Caco-2 (cell line): ENCODE measurements around the gene CFAP46. TPM values are rescaled to one million over a fixed set of nuclear protein-coding genes. Genes with fewer than 3 reads are reported as not detected.

Experiments
- BruUV-seq: library from RNA; stranded (reverse); fragments of 400-500 nt; replicated peaks from 2 replicates; lab custom pipeline; 2021; lab: Mats Ljungman, UMichigan
- CTCF ChIA-PET: fragments of 300-600 bp; sonication (Branson Sonifier 250); formaldehyde crosslinking; loops from one replicate; lab custom pipeline; 2022; ENCODE audit warnings: antibody characterized with exemption; lab: Charles Lee
- POLR2A ChIA-PET: fragments of 300-600 bp; sonication (Branson Sonifier 250); formaldehyde crosslinking; loops from one replicate; lab custom pipeline; 2022; ENCODE audit warnings: antibody characterized with exemption; lab: Charles Lee
- DNase-seq, 2 experiments: peaks; one replicate each; pipeline versions ENCODE4 v3.0.0 to v3.0.0-alpha.2; 2020 to 2022
- H3K27me3 ChIP-seq: replicated peaks from 2 replicates; pipeline ENCODE4 v1.6.0; 2011; ENCODE audit warnings: low read length; ENCODE audit not compliant: control insufficient read depth, insufficient read depth
- H3K36me3 ChIP-seq: 2 replicates; pipeline ENCODE4 v1.5.1; 2011; ENCODE audit warnings: low read length; ENCODE audit not compliant: control insufficient read depth, insufficient read depth
- H3K4me1 ChIP-seq: fragments of 250-450 bp; sonication (Bioruptor Pico); 2 replicates; pipeline ENCODE4 v1.5.1; 2020; ENCODE audit warnings: mild to moderate bottlenecking
- H3K4me3 ChIP-seq: 2 replicates; pipeline ENCODE4 v1.5.1; 2011; ENCODE audit warnings: low read depth, mild to moderate bottlenecking, control low read depth, low read length
- H3K9me3 ChIP-seq: fragments of 250-450 bp; sonication (Bioruptor Pico); 2 replicates; pipeline ENCODE4 v1.5.1; 2020; ENCODE audit warnings: mild to moderate bottlenecking, moderate library complexity
- H3K27ac Mint-ChIP-seq: one replicate; pipeline ENCODE4 v1.8.0; 2022; ENCODE audit warnings: mixed read lengths; ENCODE audit not compliant: unreplicated experiment
- H3K27me3 Mint-ChIP-seq: one replicate; pipeline ENCODE4 v1.8.0; 2022; ENCODE audit warnings: mixed read lengths; ENCODE audit not compliant: insufficient read depth, unreplicated experiment
- H3K36me3 Mint-ChIP-seq: one replicate; pipeline ENCODE4 v1.8.0; 2022; ENCODE audit warnings: mild to moderate bottlenecking, mixed read lengths; ENCODE audit not compliant: insufficient read depth, unreplicated experiment
- H3K4me1 Mint-ChIP-seq: one replicate; pipeline ENCODE4 v1.8.0; 2022; ENCODE audit warnings: low read depth, mixed read lengths; ENCODE audit not compliant: unreplicated experiment
- H3K4me3 Mint-ChIP-seq: one replicate; pipeline ENCODE4 v1.8.0; 2022; ENCODE audit warnings: mild to moderate bottlenecking, moderate library complexity, mixed read lengths; ENCODE audit not compliant: unreplicated experiment
- H3K9me3 Mint-ChIP-seq: one replicate; pipeline ENCODE4 v1.8.0; 2022; ENCODE audit warnings: mixed read lengths; ENCODE audit not compliant: unreplicated experiment
- intact Hi-C: fragments of 100-400 bp; cut with micrococcal nuclease; formaldehyde crosslinking; loops from one replicate; pipeline ENCODE4 v1.10.0; 2022; ENCODE audit not compliant: unreplicated experiment
- total RNA-seq: library from RNA; stranded (reverse); gene quantifications from 2 replicates; pipeline ENCODE4 v1.2.3, GENCODE V29; 2022
- TF ChIP-seq, protein P1 (sequence below), 2 experiments: fragments of 200-600 bp in 1 of 2; IDR thresholded peaks; 1 replicate in 1 of 2; 2 replicates in 1 of 2; pipeline versions ENCODE4 v1.5.1 to v1.8.0; 2011 to 2022; ENCODE audit warnings: antibody characterized with exemption in 1 of 2, control low read depth in 1 of 2, inconsistent platforms in 1 of 2, low read depth in 1 of 2, low read length in 1 of 2, mild to moderate bottlenecking in 1 of 2, moderate library complexity in 1 of 2; ENCODE audit not compliant: insufficient read depth in 1 of 2, severe bottlenecking in 1 of 2, unreplicated experiment in 1 of 2

CFAP46 gene
- total RNA-seq, 1 experiment from 2014 or later, result not detected

DNA sequence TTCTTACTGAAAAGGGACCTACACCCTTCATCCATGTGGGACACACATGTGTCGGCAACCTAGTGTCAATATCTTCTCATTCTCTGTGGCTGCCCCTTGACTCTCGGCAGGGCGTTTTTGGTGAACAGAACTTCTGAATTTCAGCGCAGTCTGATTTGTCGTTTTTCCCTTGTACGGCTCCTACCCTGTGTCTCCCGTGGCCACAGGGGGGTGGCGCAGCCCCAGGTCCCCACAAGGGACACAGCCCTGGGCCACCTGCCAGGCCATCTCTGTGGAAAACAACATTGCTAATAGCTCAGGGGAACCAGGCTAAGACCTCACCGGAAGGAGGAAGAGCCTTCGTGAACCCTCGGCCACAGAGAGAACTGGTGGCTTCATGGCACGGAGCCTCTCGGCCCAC is 103.3 kb downstream of the CFAP46 start:
- Histone ChIP-seq H3K4me3 (no peak overlapping the region), H3K36me3 (no peaks in the 10 kb centered on the region), H3K4me1 (no peaks in the 10 kb centered on the region), H3K27me3 (no peaks in the 10 kb centered on the region), H3K9me3 (peaks cover 14% of the 10 kb centered on the region)
- CTCF ChIA-PET, result interaction anchor here (0.6 kb wide), 1 partner anchor 9 kb away, joined by 5 read pairs; no protein-coding TSS in a partner anchor
- Mint-ChIP-seq H3K9me3 (peaks cover 13% of the 10 kb centered on the region), H3K27me3 (no peaks in the 10 kb centered on the region), H3K4me1 (no peaks in the 10 kb centered on the region), H3K4me3 (no peak overlapping the region), H3K27ac (no peak overlapping the region), H3K36me3 (no peaks in the 10 kb centered on the region)
- TF ChIP-seq, protein P1, sequence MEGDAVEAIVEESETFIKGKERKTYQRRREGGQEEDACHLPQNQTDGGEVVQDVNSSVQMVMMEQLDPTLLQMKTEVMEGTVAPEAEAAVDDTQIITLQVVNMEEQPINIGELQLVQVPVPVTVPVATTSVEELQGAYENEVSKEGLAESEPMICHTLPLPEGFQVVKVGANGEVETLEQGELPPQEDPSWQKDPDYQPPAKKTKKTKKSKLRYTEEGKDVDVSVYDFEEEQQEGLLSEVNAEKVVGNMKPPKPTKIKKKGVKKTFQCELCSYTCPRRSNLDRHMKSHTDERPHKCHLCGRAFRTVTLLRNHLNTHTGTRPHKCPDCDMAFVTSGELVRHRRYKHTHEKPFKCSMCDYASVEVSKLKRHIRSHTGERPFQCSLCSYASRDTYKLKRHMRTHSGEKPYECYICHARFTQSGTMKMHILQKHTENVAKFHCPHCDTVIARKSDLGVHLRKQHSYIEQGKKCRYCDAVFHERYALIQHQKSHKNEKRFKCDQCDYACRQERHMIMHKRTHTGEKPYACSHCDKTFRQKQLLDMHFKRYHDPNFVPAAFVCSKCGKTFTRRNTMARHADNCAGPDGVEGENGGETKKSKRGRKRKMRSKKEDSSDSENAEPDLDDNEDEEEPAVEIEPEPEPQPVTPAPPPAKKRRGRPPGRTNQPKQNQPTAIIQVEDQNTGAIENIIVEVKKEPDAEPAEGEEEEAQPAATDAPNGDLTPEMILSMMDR (IDR thresholded peaks at IDR 0.05; ENCODE audit: insufficient read depth in 1 of 2, low read depth in 1 of 2, low read length in 1 of 2, severe bottlenecking in 1 of 2, unreplicated experiment in 1 of 2), result no peak
- POLR2A ChIA-PET, result no interaction called here
- intact Hi-C loops, result no loop called here
- DNase-seq, result no peak
- no TSS peak for BruUV-seq

DNA sequence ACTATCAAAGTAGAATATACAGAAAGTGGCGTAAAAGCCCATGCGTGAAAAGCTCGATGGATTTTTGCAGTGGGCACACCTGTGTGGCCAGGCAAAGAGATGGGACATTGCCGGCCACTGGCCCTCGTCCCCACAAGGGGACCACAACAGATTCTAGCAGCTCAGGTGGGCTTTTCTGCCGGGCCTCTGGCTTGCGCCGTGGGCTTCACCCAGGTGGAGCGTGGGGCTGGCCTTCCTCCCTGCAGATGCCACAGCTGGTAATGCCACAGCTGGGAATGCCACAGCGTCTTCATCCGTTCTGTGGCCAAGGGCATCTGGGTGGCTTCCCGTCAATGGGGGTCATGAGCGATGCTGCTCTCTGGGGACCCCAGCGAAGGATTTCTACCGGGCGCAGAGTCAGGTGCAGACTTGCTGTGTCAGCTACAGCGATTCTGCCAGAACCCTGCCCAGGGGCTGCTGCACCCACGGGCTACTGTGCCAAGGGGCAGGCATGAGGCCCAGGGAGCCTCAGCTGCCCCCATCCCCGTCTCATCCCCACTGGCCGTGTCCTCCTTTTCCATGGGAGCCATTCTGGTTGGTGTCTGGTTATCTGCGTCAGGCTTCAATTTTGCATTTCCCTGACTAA is 103.9 kb downstream of the CFAP46 start:
- CTCF ChIA-PET, result no interaction called here
- TF ChIP-seq, protein P1 (IDR thresholded peaks at IDR 0.05; ENCODE audit: insufficient read depth in 1 of 2, low read depth in 1 of 2, low read length in 1 of 2, severe bottlenecking in 1 of 2, unreplicated experiment in 1 of 2), result no peak
- Histone ChIP-seq H3K9me3 (peaks cover 14% of the 10 kb centered on the region), H3K4me3 (no peak overlapping the region), H3K36me3 (no peaks in the 10 kb centered on the region), H3K27me3 (no peaks in the 10 kb centered on the region; the same call in 1 of the 2 replicates), H3K4me1 (no peaks in the 10 kb centered on the region)
- no peak for DNase-seq
- no peaks in the 10 kb centered on the region for H3K4me1 Mint-ChIP-seq
- intact Hi-C loops, result no loop called here
- peaks cover 2% of the 10 kb centered on the region for H3K27me3 Mint-ChIP-seq
- H3K36me3 Mint-ChIP-seq, result no peaks in the 10 kb centered on the region
- no peak overlapping the region for H3K4me3 Mint-ChIP-seq
- no TSS peak for BruUV-seq
- peaks cover 13% of the 10 kb centered on the region for H3K9me3 Mint-ChIP-seq
- POLR2A ChIA-PET, result no interaction called here
- H3K27ac Mint-ChIP-seq, result no peak overlapping the region

DNA sequence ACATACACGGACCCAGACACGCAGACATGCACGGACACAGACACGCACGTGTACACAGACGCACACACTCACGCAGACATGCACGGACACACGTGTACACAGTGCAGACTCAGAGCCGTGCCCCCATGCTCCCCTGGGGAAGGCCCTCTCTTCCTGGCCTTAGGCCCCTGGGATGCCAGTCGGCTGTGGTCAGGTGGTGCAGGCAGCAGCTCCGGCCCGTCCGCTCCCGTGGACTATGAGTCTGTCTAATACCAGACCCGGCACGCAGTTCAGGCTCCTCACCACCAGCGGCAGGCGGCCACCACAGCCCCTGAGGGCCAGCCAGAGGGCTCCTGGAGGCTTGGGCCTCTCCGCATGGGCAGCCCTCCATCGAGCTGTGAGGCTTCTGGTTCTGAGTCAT is 104.5 kb downstream of the CFAP46 start:
- CTCF ChIA-PET, result no interaction called here
- H3K36me3 Mint-ChIP-seq, result no peaks in the 10 kb centered on the region
- H3K27ac Mint-ChIP-seq, result no peak overlapping the region
- TF ChIP-seq, protein P1 (IDR thresholded peaks at IDR 0.05; ENCODE audit: insufficient read depth in 1 of 2, low read depth in 1 of 2, low read length in 1 of 2, severe bottlenecking in 1 of 2, unreplicated experiment in 1 of 2), result no peak
- no peak overlapping the region for H3K4me3 Mint-ChIP-seq
- H3K27me3 Mint-ChIP-seq, result peaks cover 2% of the 10 kb centered on the region
- H3K4me1 Mint-ChIP-seq, result no peaks in the 10 kb centered on the region
- H3K4me3 ChIP-seq, result no peak overlapping the region
- peaks cover 14% of the 10 kb centered on the region for H3K9me3 ChIP-seq
- no peaks in the 10 kb centered on the region for H3K4me1 ChIP-seq
- BruUV-seq, result no TSS peak
- no peaks in the 10 kb centered on the region for H3K36me3 ChIP-seq
- H3K27me3 ChIP-seq, result no peaks in the 10 kb centered on the region; the same call in 1 of the 2 replicates
- intact Hi-C loops, result loop anchor here (1.0 kb wide), 1 partner anchor 48 kb away; no protein-coding TSS in a partner anchor
- POLR2A ChIA-PET, result no interaction called here
- no peak for DNase-seq
- peaks cover 13% of the 10 kb centered on the region for H3K9me3 Mint-ChIP-seq
